HepG2 (cell line): ENCODE measurements around the gene RDH12. TPM values are rescaled to one million over a fixed set of nuclear protein-coding genes. Genes with fewer than 3 reads are reported as not detected.
A peak's percentile ranks its signal among the peaks of the same experiment; 100 is the strongest.

Experiments used
- CBFB ChIP-seq: sonication (generic); formaldehyde crosslinking; IDR thresholded peaks from 2 replicates; pipeline ENCODE4 v1.4.0; 2020; ENCODE audit warnings: missing genetic modification reagents
- CERS6 ChIP-seq: sonication (generic); formaldehyde crosslinking; IDR thresholded peaks from 2 replicates; pipeline ENCODE4 v1.5.0; 2020; ENCODE audit warnings: missing genetic modification reagents
- FOXA1 ChIP-seq, 2 experiments: fragments of 450-650 bp in 1 of 2; sonication (generic) in 1 of 2; formaldehyde crosslinking in 1 of 2; IDR thresholded peaks; 2 replicates each; pipeline versions ENCODE4 v1.4.0 to v1.6.1; 2016 to 2020; ENCODE audit warnings: missing genetic modification reagents in 1 of 2
- HOXA5 ChIP-seq: sonication (generic); formaldehyde crosslinking; IDR thresholded peaks from 2 replicates; pipeline ENCODE4 v1.4.0; 2020; ENCODE audit warnings: missing genetic modification reagents
- IKZF1 ChIP-seq: fragments of 450-650 bp; IDR thresholded peaks from 2 replicates; pipeline ENCODE4 v1.7.1; 2016
- JUND ChIP-seq: sonication (generic); formaldehyde crosslinking; IDR thresholded peaks from 2 replicates; pipeline ENCODE4 v1.8.0; 2022; ENCODE audit warnings: mild to moderate bottlenecking, missing genetic modification reagents
- NFE2L1 ChIP-seq: sonication (generic); formaldehyde crosslinking; IDR thresholded peaks from 2 replicates; pipeline ENCODE4 v1.4.0; 2020; ENCODE audit warnings: missing genetic modification reagents, mild to moderate bottlenecking, borderline replicate concordance
- PHF20 ChIP-seq: sonication (generic); formaldehyde crosslinking; IDR thresholded peaks from 2 replicates; pipeline ENCODE4 v1.5.0; 2020; ENCODE audit warnings: mild to moderate bottlenecking, missing genetic modification reagents
- SOX5 ChIP-seq: IDR thresholded peaks from 2 replicates; pipeline ENCODE4 v1.6.1; 2016; ENCODE audit warnings: borderline replicate concordance
- ZNF17 ChIP-seq: sonication (generic); formaldehyde crosslinking; IDR thresholded peaks from 2 replicates; pipeline ENCODE4 v1.5.0; 2020; ENCODE audit warnings: mild to moderate bottlenecking, missing genetic modification reagents
- ZNF251 ChIP-seq: sonication (generic); formaldehyde crosslinking; IDR thresholded peaks from 2 replicates; pipeline ENCODE4 v1.9.0; 2021; ENCODE audit warnings: mild to moderate bottlenecking, missing genetic modification reagents
- ZNF260 ChIP-seq: sonication (generic); formaldehyde crosslinking; IDR thresholded peaks from 2 replicates; pipeline ENCODE4 v1.4.0; 2020; ENCODE audit warnings: missing genetic modification reagents, low read depth, mild to moderate bottlenecking, borderline replicate concordance
- ZNF510 ChIP-seq: sonication (generic); formaldehyde crosslinking; IDR thresholded peaks from 2 replicates; pipeline ENCODE4 v1.4.0; 2020; ENCODE audit warnings: low read depth, mild to moderate bottlenecking, missing genetic modification reagents
- ZNF674 ChIP-seq: sonication (generic); formaldehyde crosslinking; IDR thresholded peaks from 2 replicates; pipeline ENCODE4 v1.5.0; 2020; ENCODE audit warnings: low read depth, mild to moderate bottlenecking, missing genetic modification reagents
- polyA plus RNA-seq, 8 experiments: library from polyadenylated mRNA; depleted of rRNA in 3 of 8; stranded (reverse) in 7 of 8; unstranded in 1 of 8; fragments of >200 nt; fragmentation: Illumina TruSeq in 4 of 8; extraction: Trizol in 4 of 8; gene quantifications; 2 replicates each; pipeline versions ENCODE4 v1.2.1 to v1.2.3, GENCODE V29; 2011 to 2016; ENCODE audit warnings: low read depth in 4 of 8, missing spikeins in 1 of 8, mixed read lengths in 1 of 8; ENCODE audit not compliant: insufficient read depth in 1 of 8
- total RNA-seq, 5 experiments: library from RNA; depleted of rRNA; stranded (reverse); fragments of >200 nt; fragmentation: Illumina TruSeq; extraction: Trizol; gene quantifications; 2 replicates each; pipeline ENCODE4 v1.2.3, GENCODE V29; 2016; ENCODE audit warnings: low read depth in 1 of 5
- TF ChIP-seq, protein P1 (sequence below): sonication (generic); formaldehyde crosslinking; IDR thresholded peaks from 2 replicates; pipeline ENCODE4 v1.4.0; 2020; ENCODE audit warnings: mild to moderate bottlenecking, low read depth, missing genetic modification reagents
- TF ChIP-seq, protein P2 (sequence below), 2 experiments: fragments of 450-650 bp in 1 of 2; sonication (generic) in 1 of 2; formaldehyde crosslinking in 1 of 2; IDR thresholded peaks; 2 replicates each; pipeline versions ENCODE4 v1.6.1 to v1.8.0; 2016 to 2022; ENCODE audit warnings: antibody characterized with exemption in 1 of 2, mild to moderate bottlenecking in 1 of 2, missing genetic modification reagents in 1 of 2
- TF ChIP-seq, protein P3 (sequence below): IDR thresholded peaks from 2 replicates; pipeline ENCODE4 v1.6.1; 2016

Gene RDH12
- total and polyA plus RNA-seq, 2 of the 13 experiments (the other 11 are each of a cell fraction or from before 2014, with no cell fraction given) = 1.6 to 2.1 TPM

DNA sequence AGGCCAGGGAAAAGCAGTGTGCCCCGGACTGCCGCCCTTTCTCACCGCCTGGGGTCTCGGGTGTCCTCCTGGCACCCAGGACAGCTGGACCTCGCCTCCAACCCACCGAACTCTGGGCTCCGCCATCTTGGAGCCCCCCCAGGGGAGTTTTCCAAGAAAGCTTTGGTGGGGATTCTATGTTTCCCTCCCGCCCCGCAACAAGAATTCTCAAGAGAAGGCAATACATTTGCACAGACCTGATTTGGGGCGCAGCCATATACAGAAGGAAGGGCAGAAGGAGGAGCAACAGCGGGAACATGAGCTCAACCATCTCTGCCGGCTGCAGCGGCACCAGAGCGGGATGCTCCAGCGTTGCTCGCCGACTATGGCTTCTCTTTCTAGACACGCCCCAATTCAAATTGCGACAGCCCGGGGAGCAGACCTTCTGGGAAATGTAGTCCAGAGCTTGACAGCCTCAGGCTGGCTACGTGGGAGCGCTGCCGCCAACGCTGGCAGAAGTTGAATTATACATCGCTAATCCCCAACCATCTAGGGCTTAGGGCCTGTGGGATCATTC is 6.2 kb upstream of the RDH12 start, which contains the start of gene RDH11 (continued):
- TF ChIP-seq CERS6 (CRISPR knock-in tag) (no peak), FOXA1 (IDR thresholded peaks at IDR 0.05) (no peak), FOXA1 (CRISPR knock-in tag; IDR thresholded peaks at IDR 0.05) (no peak), HOXA5 (CRISPR knock-in tag) (no peak), JUND (CRISPR knock-in tag) (no peak), ZNF17 (CRISPR knock-in tag) (no peak), CBFB (CRISPR knock-in tag) (no peak), NFE2L1 (CRISPR knock-in tag) (0 out of 2 replicates have a peak, but pooled peaks have one; percentile 16), SOX5 (CRISPR knock-in tag) (peak; percentile 15; the same call in 1 of the 2 replicates), ZNF510 (CRISPR knock-in tag) (no peak; the same call in 1 of the 2 replicates), ZNF260 (CRISPR knock-in tag) (no peak), IKZF1 (no peak), PHF20 (CRISPR knock-in tag) (peak; percentile 17; the same call in 1 of the 2 replicates), ZNF674 (CRISPR knock-in tag) (no peak), ZNF251 (CRISPR knock-in tag) (no peak)
- TF ChIP-seq, protein P1, sequence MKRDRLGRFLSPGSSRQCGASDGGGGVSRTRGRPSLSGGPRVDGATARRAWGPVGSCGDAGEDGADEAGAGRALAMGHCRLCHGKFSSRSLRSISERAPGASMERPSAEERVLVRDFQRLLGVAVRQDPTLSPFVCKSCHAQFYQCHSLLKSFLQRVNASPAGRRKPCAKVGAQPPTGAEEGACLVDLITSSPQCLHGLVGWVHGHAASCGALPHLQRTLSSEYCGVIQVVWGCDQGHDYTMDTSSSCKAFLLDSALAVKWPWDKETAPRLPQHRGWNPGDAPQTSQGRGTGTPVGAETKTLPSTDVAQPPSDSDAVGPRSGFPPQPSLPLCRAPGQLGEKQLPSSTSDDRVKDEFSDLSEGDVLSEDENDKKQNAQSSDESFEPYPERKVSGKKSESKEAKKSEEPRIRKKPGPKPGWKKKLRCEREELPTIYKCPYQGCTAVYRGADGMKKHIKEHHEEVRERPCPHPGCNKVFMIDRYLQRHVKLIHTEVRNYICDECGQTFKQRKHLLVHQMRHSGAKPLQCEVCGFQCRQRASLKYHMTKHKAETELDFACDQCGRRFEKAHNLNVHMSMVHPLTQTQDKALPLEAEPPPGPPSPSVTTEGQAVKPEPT = no peak
- TF ChIP-seq, protein P2, sequence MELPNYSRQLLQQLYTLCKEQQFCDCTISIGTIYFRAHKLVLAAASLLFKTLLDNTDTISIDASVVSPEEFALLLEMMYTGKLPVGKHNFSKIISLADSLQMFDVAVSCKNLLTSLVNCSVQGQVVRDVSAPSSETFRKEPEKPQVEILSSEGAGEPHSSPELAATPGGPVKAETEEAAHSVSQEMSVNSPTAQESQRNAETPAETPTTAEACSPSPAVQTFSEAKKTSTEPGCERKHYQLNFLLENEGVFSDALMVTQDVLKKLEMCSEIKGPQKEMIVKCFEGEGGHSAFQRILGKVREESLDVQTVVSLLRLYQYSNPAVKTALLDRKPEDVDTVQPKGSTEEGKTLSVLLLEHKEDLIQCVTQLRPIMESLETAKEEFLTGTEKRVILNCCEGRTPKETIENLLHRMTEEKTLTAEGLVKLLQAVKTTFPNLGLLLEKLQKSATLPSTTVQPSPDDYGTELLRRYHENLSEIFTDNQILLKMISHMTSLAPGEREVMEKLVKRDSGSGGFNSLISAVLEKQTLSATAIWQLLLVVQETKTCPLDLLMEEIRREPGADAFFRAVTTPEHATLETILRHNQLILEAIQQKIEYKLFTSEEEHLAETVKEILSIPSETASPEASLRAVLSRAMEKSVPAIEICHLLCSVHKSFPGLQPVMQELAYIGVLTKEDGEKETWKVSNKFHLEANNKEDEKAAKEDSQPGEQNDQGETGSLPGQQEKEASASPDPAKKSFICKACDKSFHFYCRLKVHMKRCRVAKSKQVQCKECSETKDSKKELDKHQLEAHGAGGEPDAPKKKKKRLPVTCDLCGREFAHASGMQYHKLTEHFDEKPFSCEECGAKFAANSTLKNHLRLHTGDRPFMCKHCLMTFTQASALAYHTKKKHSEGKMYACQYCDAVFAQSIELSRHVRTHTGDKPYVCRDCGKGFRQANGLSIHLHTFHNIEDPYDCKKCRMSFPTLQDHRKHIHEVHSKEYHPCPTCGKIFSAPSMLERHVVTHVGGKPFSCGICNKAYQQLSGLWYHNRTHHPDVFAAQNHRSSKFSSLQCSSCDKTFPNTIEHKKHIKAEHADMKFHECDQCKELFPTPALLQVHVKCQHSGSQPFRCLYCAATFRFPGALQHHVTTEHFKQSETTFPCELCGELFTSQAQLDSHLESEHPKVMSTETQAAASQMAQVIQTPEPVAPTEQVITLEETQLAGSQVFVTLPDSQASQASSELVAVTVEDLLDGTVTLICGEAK (IDR thresholded peaks at IDR 0.05) = no peak
- TF ChIP-seq, protein P2 (CRISPR knock-in tag; IDR thresholded peaks at IDR 0.05) = no peak; the same call in 1 of the 2 replicates
- TF ChIP-seq, protein P3, sequence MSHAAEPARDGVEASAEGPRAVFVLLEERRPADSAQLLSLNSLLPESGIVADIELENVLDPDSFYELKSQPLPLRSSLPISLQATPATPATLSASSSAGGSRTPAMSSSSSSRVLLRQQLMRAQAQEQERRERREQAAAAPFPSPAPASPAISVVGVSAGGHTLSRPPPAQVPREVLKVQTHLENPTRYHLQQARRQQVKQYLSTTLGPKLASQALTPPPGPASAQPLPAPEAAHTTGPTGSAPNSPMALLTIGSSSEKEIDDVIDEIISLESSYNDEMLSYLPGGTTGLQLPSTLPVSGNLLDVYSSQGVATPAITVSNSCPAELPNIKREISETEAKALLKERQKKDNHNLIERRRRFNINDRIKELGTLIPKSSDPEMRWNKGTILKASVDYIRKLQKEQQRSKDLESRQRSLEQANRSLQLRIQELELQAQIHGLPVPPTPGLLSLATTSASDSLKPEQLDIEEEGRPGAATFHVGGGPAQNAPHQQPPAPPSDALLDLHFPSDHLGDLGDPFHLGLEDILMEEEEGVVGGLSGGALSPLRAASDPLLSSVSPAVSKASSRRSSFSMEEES (CRISPR knock-in tag) = no peak
